Fibroblast of lung (primary cell): ENCODE data around the gene COMTD1. TPM values are rescaled to one million over a fixed set of nuclear protein-coding genes. Genes with fewer than 3 reads are reported as not detected.
A peak's percentile ranks its signal among the peaks of the same experiment; 100 is the strongest.
"Not testable (repeated sequence)": the region's sequence is repeated elsewhere in the genome, so short reads cannot be mapped to it uniquely, and the experiment has no call there.

ENCODE experiments used
- DNase-seq, 2 donors: peaks; one replicate each; pipeline versions ENCODE4 v3.0.0 to v3.0.0-alpha.2; 2010; ENCODE audit warnings: low read depth in 2 of 2
- H2AFZ ChIP-seq: 2 replicates; pipeline ENCODE4 v1.5.1; 2012; ENCODE audit warnings: low read length, control low read depth, inconsistent platforms
- H3K27ac ChIP-seq: 2 replicates; pipeline ENCODE4 v1.5.1; 2011; ENCODE audit warnings: low read length, control low read depth; ENCODE audit not compliant: insufficient read depth
- H3K27me3 ChIP-seq: 2 replicates; pipeline ENCODE4 v1.5.1; 2011; ENCODE audit warnings: mild to moderate bottlenecking, low read length; ENCODE audit not compliant: control insufficient read depth, insufficient read depth
- H3K36me3 ChIP-seq: 2 replicates; pipeline ENCODE4 v1.5.1; 2011; ENCODE audit warnings: low read length; ENCODE audit not compliant: control insufficient read depth, insufficient read depth
- H3K4me1 ChIP-seq: 2 replicates; pipeline ENCODE4 v1.5.1; 2011; ENCODE audit warnings: low read length; ENCODE audit not compliant: control insufficient read depth, insufficient read depth; ENCODE audit errors: extremely low read depth
- H3K4me2 ChIP-seq: 2 replicates; pipeline ENCODE4 v1.5.1; 2011; ENCODE audit warnings: low read length, control low read depth; ENCODE audit not compliant: insufficient read depth; ENCODE audit errors: extremely low read depth
- H3K4me3 ChIP-seq, 4 experiments: fragments of 200-600 bp in 1 of 4; sonication (generic) in 1 of 4; replicated peaks in 1 of 4; 2 replicates each; pipeline ENCODE4 v1.5.1; 2011 to 2016; ENCODE audit warnings: low read length in 4 of 4, low read depth in 3 of 4, mild to moderate bottlenecking in 3 of 4, control low read depth in 2 of 4, inconsistent platforms in 1 of 4, mixed read lengths in 1 of 4; ENCODE audit not compliant: insufficient read depth in 1 of 4; ENCODE audit errors: control extremely low read depth in 1 of 4
- H3K79me2 ChIP-seq: 2 replicates; pipeline ENCODE4 v1.5.1; 2012; ENCODE audit warnings: mild to moderate bottlenecking, low read length, inconsistent platforms; ENCODE audit not compliant: control insufficient read depth, insufficient read depth
- H3K9ac ChIP-seq: 2 replicates; pipeline ENCODE4 v1.5.1; 2011; ENCODE audit warnings: mild to moderate bottlenecking, low read length, control low read depth; ENCODE audit not compliant: insufficient read depth
- H3K9me3 ChIP-seq: 2 replicates; pipeline ENCODE4 v1.5.1; 2012; ENCODE audit warnings: low read depth, low read length; ENCODE audit not compliant: control insufficient read depth, insufficient read depth
- H4K20me1 ChIP-seq: 2 replicates; pipeline ENCODE4 v1.5.1; 2011; ENCODE audit warnings: low read length; ENCODE audit not compliant: control insufficient read depth, insufficient read depth; ENCODE audit errors: extremely low read depth
- CTCF ChIP-seq, 2 donors: IDR thresholded peaks in 1 of 2; conservative IDR thresholded peaks in 1 of 2; 1 replicate in 1 of 2; 2 replicates in 1 of 2; pipeline ENCODE4 v1.5.1; 2011 to 2012; ENCODE audit warnings: low read length in 2 of 2, control low read depth in 1 of 2, inconsistent platforms in 1 of 2, low read depth in 1 of 2, mild to moderate bottlenecking in 1 of 2
- EZH2 ChIP-seq: IDR thresholded peaks from 2 replicates; pipeline ENCODE4 v1.5.1; 2012; ENCODE audit warnings: low read length, control low read depth, mild to moderate bottlenecking; ENCODE audit errors: missing control alignments
- polyA plus RNA-seq, 2 donors: library from polyadenylated mRNA; depleted of rRNA in 1 of 2; stranded (reverse) in 1 of 2; unstranded in 1 of 2; fragments of >200 nt; gene quantifications; 2 replicates each; pipeline ENCODE4 v1.2.1, GENCODE V29; 2011 to 2012; ENCODE audit warnings: missing spikeins in 1 of 2
- total RNA-seq: library from RNA; depleted of rRNA; stranded (reverse); fragments of >200 nt; gene quantifications from 2 replicates; pipeline ENCODE4 v1.2.1, GENCODE V29; 2014

The COMTD1 gene
- total and polyA plus RNA-seq, 2 donors (not counting 1 experiment from before 2014, with no cell fraction given) = 2.0 to 8.3 TPM

- Histone ChIP-seq H3K4me1 (peaks cover 8% of the 10 kb centered on the region), H3K9me3 (no peaks in the 10 kb centered on the region), H3K4me2 (peak overlapping the region; percentile 53), H3K9ac (peak overlapping the region; percentile 5), H3K79me2 (no peaks in the 10 kb centered on the region), H4K20me1 (no peaks in the 10 kb centered on the region), H3K27ac (peak overlapping the region; percentile 63), H3K27me3 (no peaks in the 10 kb centered on the region), H3K4me3 (peak overlapping the region in 2 of 4 experiments; percentile 11 to 23), H3K36me3 (no peaks in the 10 kb centered on the region), H2AFZ (no peak overlapping the region)
- DNase-seq = peak; percentile 91 to 98
- peak; percentile 30 to 31 for TF ChIP-seq CTCF (conservative IDR thresholded peaks at IDR 0.05 in 1 of 2, IDR thresholded peaks at IDR 0.05 in 1 of 2; ENCODE audit: low read depth in 1 of 2, low read length in 2 of 2)
- TF ChIP-seq EZH2 = no peak
These were observed 43.8 kb downstream of the COMTD1 start for GRCh38 chr10:75191821-75192568.

GRCh38 chr10:75189266-75190096, 46.3 kb downstream of the COMTD1 start:
- no peaks in the 10 kb centered on the region for H3K79me2 ChIP-seq
- TF ChIP-seq EZH2 = no peak
- TF ChIP-seq CTCF (conservative IDR thresholded peaks at IDR 0.05 in 1 of 2, IDR thresholded peaks at IDR 0.05 in 1 of 2; ENCODE audit: low read depth in 1 of 2, low read length in 2 of 2) = no peak
- no peaks in the 10 kb centered on the region for H3K9me3 ChIP-seq
- DNase-seq = no peak
- no peak overlapping the region for H2AFZ ChIP-seq
- H3K9ac ChIP-seq = no peak overlapping the region
- H3K36me3 ChIP-seq = no peaks in the 10 kb centered on the region
- no peak overlapping the region for H3K4me3 ChIP-seq
- H3K27ac ChIP-seq = no peak overlapping the region
- no peaks in the 10 kb centered on the region for H3K27me3 ChIP-seq
- H4K20me1 ChIP-seq = no peaks in the 10 kb centered on the region
- H3K4me1 ChIP-seq = peaks cover 8% of the 10 kb centered on the region
- H3K4me2 ChIP-seq = no peak overlapping the region

GRCh38 chr10:75188522-75188921, 47.2 kb downstream of the COMTD1 start:
- not testable (repeated sequence) for H3K4me3 ChIP-seq, H3K27ac ChIP-seq, H3K4me1 ChIP-seq, H3K36me3 ChIP-seq, H4K20me1 ChIP-seq, DNase-seq, H2AFZ ChIP-seq, H3K4me2 ChIP-seq, H3K9me3 ChIP-seq, H3K27me3 ChIP-seq, H3K79me2 ChIP-seq, H3K9ac ChIP-seq
